Cerebellar nuclear complex (tissue), 1 donor: ENCODE measurements around the gene DIPK1A.

Experiments
- DNase-seq, 2 experiments: peaks; one replicate each; lab custom pipeline; 2025; lab: John Stamatoyannopoulos, UW

The DIPK1A gene

GRCh38 chr1:92792340-92792782 lies 168.9 kb downstream of the DIPK1A start:
- no peak for DNase-seq
